Caco-2 (cell line): ENCODE results near the gene NPAS2. TPM values are rescaled to one million over a fixed set of nuclear protein-coding genes. Genes with fewer than 3 reads are reported as not detected.

Experiments
- BruUV-seq: library from RNA; stranded (reverse); fragments of 400-500 nt; replicated peaks from 2 replicates; lab custom pipeline; 2021; lab: Mats Ljungman, UMichigan
- CTCF ChIA-PET: fragments of 300-600 bp; sonication (Branson Sonifier 250); formaldehyde crosslinking; loops from one replicate; lab custom pipeline; 2022; ENCODE audit warnings: antibody characterized with exemption; lab: Charles Lee
- POLR2A ChIA-PET: fragments of 300-600 bp; sonication (Branson Sonifier 250); formaldehyde crosslinking; loops from one replicate; lab custom pipeline; 2022; ENCODE audit warnings: antibody characterized with exemption; lab: Charles Lee
- DNase-seq, 2 experiments: peaks; one replicate each; pipeline versions ENCODE4 v3.0.0 to v3.0.0-alpha.2; 2020 to 2022
- H3K27me3 ChIP-seq: replicated peaks from 2 replicates; pipeline ENCODE4 v1.6.0; 2011; ENCODE audit warnings: low read length; ENCODE audit not compliant: control insufficient read depth, insufficient read depth
- H3K36me3 ChIP-seq: 2 replicates; pipeline ENCODE4 v1.5.1; 2011; ENCODE audit warnings: low read length; ENCODE audit not compliant: control insufficient read depth, insufficient read depth
- H3K4me1 ChIP-seq: fragments of 250-450 bp; sonication (Bioruptor Pico); 2 replicates; pipeline ENCODE4 v1.5.1; 2020; ENCODE audit warnings: mild to moderate bottlenecking
- H3K4me3 ChIP-seq: 2 replicates; pipeline ENCODE4 v1.5.1; 2011; ENCODE audit warnings: low read depth, mild to moderate bottlenecking, control low read depth, low read length
- H3K9me3 ChIP-seq: fragments of 250-450 bp; sonication (Bioruptor Pico); 2 replicates; pipeline ENCODE4 v1.5.1; 2020; ENCODE audit warnings: mild to moderate bottlenecking, moderate library complexity
- H3K27ac Mint-ChIP-seq: one replicate; pipeline ENCODE4 v1.8.0; 2022; ENCODE audit warnings: mixed read lengths; ENCODE audit not compliant: unreplicated experiment
- H3K27me3 Mint-ChIP-seq: one replicate; pipeline ENCODE4 v1.8.0; 2022; ENCODE audit warnings: mixed read lengths; ENCODE audit not compliant: insufficient read depth, unreplicated experiment
- H3K36me3 Mint-ChIP-seq: one replicate; pipeline ENCODE4 v1.8.0; 2022; ENCODE audit warnings: mild to moderate bottlenecking, mixed read lengths; ENCODE audit not compliant: insufficient read depth, unreplicated experiment
- H3K4me1 Mint-ChIP-seq: one replicate; pipeline ENCODE4 v1.8.0; 2022; ENCODE audit warnings: low read depth, mixed read lengths; ENCODE audit not compliant: unreplicated experiment
- H3K4me3 Mint-ChIP-seq: one replicate; pipeline ENCODE4 v1.8.0; 2022; ENCODE audit warnings: mild to moderate bottlenecking, moderate library complexity, mixed read lengths; ENCODE audit not compliant: unreplicated experiment
- H3K9me3 Mint-ChIP-seq: one replicate; pipeline ENCODE4 v1.8.0; 2022; ENCODE audit warnings: mixed read lengths; ENCODE audit not compliant: unreplicated experiment
- CTCF ChIP-seq, 2 experiments: fragments of 200-600 bp in 1 of 2; IDR thresholded peaks; 1 replicate in 1 of 2; 2 replicates in 1 of 2; pipeline versions ENCODE4 v1.5.1 to v1.8.0; 2011 to 2022; ENCODE audit warnings: antibody characterized with exemption in 1 of 2, control low read depth in 1 of 2, inconsistent platforms in 1 of 2, low read depth in 1 of 2, low read length in 1 of 2, mild to moderate bottlenecking in 1 of 2, moderate library complexity in 1 of 2; ENCODE audit not compliant: insufficient read depth in 1 of 2, severe bottlenecking in 1 of 2, unreplicated experiment in 1 of 2
- intact Hi-C: fragments of 100-400 bp; cut with micrococcal nuclease; formaldehyde crosslinking; loops from one replicate; pipeline ENCODE4 v1.10.0; 2022; ENCODE audit not compliant: unreplicated experiment
- total RNA-seq: library from RNA; stranded (reverse); gene quantifications from 2 replicates; pipeline ENCODE4 v1.2.3, GENCODE V29; 2022

Gene NPAS2
- total RNA-seq, 1 experiment from 2014 or later: 2.8 TPM

- H3K36me3 Mint-ChIP-seq: no peaks in the 10 kb centered on the region
- H3K4me3 Mint-ChIP-seq: no peak overlapping the region
- DNase-seq: no peak
- H3K27me3 Mint-ChIP-seq: no peaks in the 10 kb centered on the region
- no peak overlapping the region for H3K4me3 ChIP-seq
- TF ChIP-seq CTCF (IDR thresholded peaks at IDR 0.05; ENCODE audit: insufficient read depth in 1 of 2, low read depth in 1 of 2, low read length in 1 of 2, severe bottlenecking in 1 of 2, unreplicated experiment in 1 of 2): no peak
- no peaks in the 10 kb centered on the region for H3K4me1 Mint-ChIP-seq
- intact Hi-C loops: no loop called here
- H3K36me3 ChIP-seq: no peaks in the 10 kb centered on the region
- no peaks in the 10 kb centered on the region for H3K9me3 Mint-ChIP-seq
- ChIA-PET POLR2A (no interaction called here), CTCF (no interaction called here)
- H3K27ac Mint-ChIP-seq: no peak overlapping the region
- no TSS peak for BruUV-seq
- no peaks in the 10 kb centered on the region for H3K4me1 ChIP-seq
- no peaks in the 10 kb centered on the region for H3K27me3 ChIP-seq
- H3K9me3 ChIP-seq: no peaks in the 10 kb centered on the region
These were observed 135.3 kb downstream of the NPAS2 start for GRCh38 chr2:100955226-100955625.

- Mint-ChIP-seq H3K9me3 (no peaks in the 10 kb centered on the region), H3K4me3 (no peak overlapping the region), H3K27ac (no peak overlapping the region), H3K36me3 (no peaks in the 10 kb centered on the region), H3K27me3 (no peaks in the 10 kb centered on the region), H3K4me1 (no peaks in the 10 kb centered on the region)
- Histone ChIP-seq H3K27me3 (no peaks in the 10 kb centered on the region), H3K4me1 (no peaks in the 10 kb centered on the region), H3K4me3 (no peak overlapping the region), H3K9me3 (no peaks in the 10 kb centered on the region), H3K36me3 (no peaks in the 10 kb centered on the region)
- BruUV-seq: no TSS peak
- no peak for DNase-seq
- intact Hi-C loops: no loop called here
- ChIA-PET CTCF (no interaction called here), POLR2A (no interaction called here)
- no peak for TF ChIP-seq CTCF (IDR thresholded peaks at IDR 0.05; ENCODE audit: insufficient read depth in 1 of 2, low read depth in 1 of 2, low read length in 1 of 2, severe bottlenecking in 1 of 2, unreplicated experiment in 1 of 2)
These were observed 136.1 kb downstream of the NPAS2 start for GRCh38 chr2:100956081-100956480.

GRCh38 chr2:100957996-100958653 is 138.2 kb downstream of the NPAS2 start:
- TF ChIP-seq CTCF (IDR thresholded peaks at IDR 0.05; ENCODE audit: insufficient read depth in 1 of 2, low read depth in 1 of 2, low read length in 1 of 2, severe bottlenecking in 1 of 2, unreplicated experiment in 1 of 2): no peak
- Mint-ChIP-seq H3K27me3 (no peaks in the 10 kb centered on the region), H3K9me3 (no peaks in the 10 kb centered on the region), H3K4me3 (no peak overlapping the region), H3K36me3 (no peaks in the 10 kb centered on the region), H3K27ac (no peak overlapping the region), H3K4me1 (no peaks in the 10 kb centered on the region)
- intact Hi-C loops: no loop called here
- Histone ChIP-seq H3K27me3 (no peaks in the 10 kb centered on the region), H3K36me3 (no peaks in the 10 kb centered on the region), H3K4me1 (no peaks in the 10 kb centered on the region), H3K4me3 (no peak overlapping the region), H3K9me3 (no peaks in the 10 kb centered on the region)
- BruUV-seq: no TSS peak
- POLR2A ChIA-PET: no interaction called here
- CTCF ChIA-PET: no interaction called here
- DNase-seq: no peak
